ENCODE data around the gene A2M. TPM values are rescaled to one million over a fixed set of nuclear protein-coding genes. Genes with fewer than 3 reads are reported as not detected.

Gene A2M
- total RNA-seq, 1 donor from 2014 or later, result 4.2 TPM

DNA sequence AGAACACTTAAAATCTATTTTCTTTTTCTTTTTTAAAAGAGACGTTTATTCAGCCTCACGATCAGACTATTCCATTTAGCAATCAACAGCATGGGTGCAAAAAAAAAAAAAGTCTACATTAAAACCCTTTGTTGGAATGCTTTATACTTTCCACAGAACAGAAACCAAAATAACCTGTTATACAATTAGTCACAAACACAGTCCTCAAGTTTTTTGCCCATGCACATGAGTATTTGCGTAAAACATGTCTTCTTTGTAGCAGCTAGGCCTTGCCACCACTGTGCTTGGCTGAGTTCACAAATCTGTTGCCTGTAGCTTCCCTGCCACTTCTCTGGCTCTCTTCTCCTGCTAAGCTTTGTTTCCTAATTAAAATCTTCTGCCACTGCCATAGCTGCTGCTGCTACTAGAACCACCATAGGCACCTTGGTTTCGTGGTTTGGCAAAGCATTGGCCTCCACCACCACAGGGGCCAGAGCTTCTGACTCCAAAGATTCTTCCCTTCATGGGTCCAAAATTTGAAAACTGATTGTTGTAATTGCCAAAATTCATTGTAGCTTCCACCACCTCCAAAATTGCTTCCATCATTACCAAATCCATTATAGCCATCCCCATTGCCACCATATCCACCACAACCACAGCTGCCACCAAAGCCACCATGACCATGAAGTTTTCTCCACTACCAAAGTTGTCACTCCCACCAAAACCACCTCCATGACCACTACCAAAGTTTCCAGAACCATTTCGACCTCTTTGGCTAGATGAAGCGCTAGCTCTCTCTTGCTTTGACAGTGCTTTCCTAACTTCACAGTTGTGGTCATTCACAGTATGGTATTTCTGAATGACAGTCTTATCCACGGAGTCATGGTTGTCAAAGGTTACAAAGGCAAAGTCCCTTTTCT is 88.3 kb downstream of the A2M start:
- Histone ChIP-seq H3K36me3 (ENCODE audit: insufficient read depth, low read length) (no peaks in the 10 kb centered on the region), H3K4me1 (ENCODE audit: insufficient read depth, low read length) (no peaks in the 10 kb centered on the region), H4K20me1 (ENCODE audit: insufficient read depth, low read length) (no peaks in the 10 kb centered on the region), H3K4me3 (ENCODE audit: insufficient read depth, low read depth, low read length) (no peak overlapping the region), H2AFZ (ENCODE audit: low read depth, low read length) (no peak overlapping the region), H3K9ac (ENCODE audit: low read length) (no peak overlapping the region), H3K9me3 (ENCODE audit: insufficient read depth, low read depth, low read length) (no peaks in the 10 kb centered on the region), H3K79me2 (ENCODE audit: insufficient read depth, low read length) (no peaks in the 10 kb centered on the region), H3K27ac (ENCODE audit: low read depth, low read length) (no peak overlapping the region), H3K4me2 (ENCODE audit: low read length) (no peak overlapping the region), H3K27me3 (ENCODE audit: insufficient read depth, low read length) (no peaks in the 10 kb centered on the region)
- Mint-ChIP-seq H3K9me3 (ENCODE audit: unreplicated experiment) (no peaks in the 10 kb centered on the region), H3K4me1 (ENCODE audit: low read depth, unreplicated experiment) (no peaks in the 10 kb centered on the region), H3K27ac (ENCODE audit: unreplicated experiment) (no peak overlapping the region), H3K4me3 (ENCODE audit: unreplicated experiment) (no peak overlapping the region), H3K36me3 (ENCODE audit: low read depth, unreplicated experiment) (no peaks in the 10 kb centered on the region), H3K27me3 (ENCODE audit: low read depth, unreplicated experiment) (no peaks in the 10 kb centered on the region)
- no peak for TF ChIP-seq CTCF (IDR thresholded peaks at IDR 0.05; ENCODE audit: insufficient read depth, low read depth, low read length)
- no peak for TF ChIP-seq EZH2 (IDR thresholded peaks at IDR 0.05; ENCODE audit: insufficient read depth, low read length)
- FAIRE-seq, result no peak
- DNase-seq (ENCODE audit: low read depth), result no peak

DNA sequence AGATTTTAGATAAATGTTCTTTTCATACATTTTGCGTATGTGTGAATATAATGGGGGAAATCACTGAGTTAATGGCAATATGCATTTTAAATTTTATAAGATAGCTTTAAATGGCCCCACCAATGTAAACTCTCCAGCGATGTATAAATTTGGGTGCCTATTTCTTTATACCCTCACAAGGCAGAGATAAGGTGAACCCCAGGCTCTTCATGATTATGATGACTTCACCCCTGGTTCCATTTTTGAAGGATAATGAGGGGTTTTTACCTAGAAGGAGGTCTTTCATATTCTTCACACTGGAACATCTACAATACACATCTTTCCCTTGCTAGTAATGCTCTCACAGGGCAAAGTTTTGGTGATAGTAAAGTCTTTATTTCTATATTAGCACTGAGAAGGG is 91.2 kb downstream of the A2M start:
- Histone ChIP-seq H3K27ac (ENCODE audit: low read depth, low read length) (no peak overlapping the region), H4K20me1 (ENCODE audit: insufficient read depth, low read length) (no peaks in the 10 kb centered on the region), H3K9me3 (ENCODE audit: insufficient read depth, low read depth, low read length) (no peaks in the 10 kb centered on the region), H3K9ac (ENCODE audit: low read length) (no peak overlapping the region), H3K79me2 (ENCODE audit: insufficient read depth, low read length) (no peaks in the 10 kb centered on the region), H2AFZ (ENCODE audit: low read depth, low read length) (no peak overlapping the region), H3K4me3 (ENCODE audit: insufficient read depth, low read depth, low read length) (no peak overlapping the region), H3K27me3 (ENCODE audit: insufficient read depth, low read length) (no peaks in the 10 kb centered on the region), H3K36me3 (ENCODE audit: insufficient read depth, low read length) (no peaks in the 10 kb centered on the region), H3K4me1 (ENCODE audit: insufficient read depth, low read length) (no peaks in the 10 kb centered on the region), H3K4me2 (ENCODE audit: low read length) (no peak overlapping the region)
- FAIRE-seq (no peak), DNase-seq (ENCODE audit: low read depth) (no peak)
- no peaks in the 10 kb centered on the region for H3K4me1 Mint-ChIP-seq (ENCODE audit: low read depth, unreplicated experiment)
- TF ChIP-seq EZH2 (IDR thresholded peaks at IDR 0.05; ENCODE audit: insufficient read depth, low read length) (no peak), CTCF (IDR thresholded peaks at IDR 0.05; ENCODE audit: insufficient read depth, low read depth, low read length) (no peak)
- H3K27ac Mint-ChIP-seq (ENCODE audit: unreplicated experiment), result no peak overlapping the region
- H3K36me3 Mint-ChIP-seq (ENCODE audit: low read depth, unreplicated experiment), result no peaks in the 10 kb centered on the region
- no peaks in the 10 kb centered on the region for H3K9me3 Mint-ChIP-seq (ENCODE audit: unreplicated experiment)
- H3K27me3 Mint-ChIP-seq (ENCODE audit: low read depth, unreplicated experiment), result no peaks in the 10 kb centered on the region
- H3K4me3 Mint-ChIP-seq (ENCODE audit: unreplicated experiment), result no peak overlapping the region

DNA sequence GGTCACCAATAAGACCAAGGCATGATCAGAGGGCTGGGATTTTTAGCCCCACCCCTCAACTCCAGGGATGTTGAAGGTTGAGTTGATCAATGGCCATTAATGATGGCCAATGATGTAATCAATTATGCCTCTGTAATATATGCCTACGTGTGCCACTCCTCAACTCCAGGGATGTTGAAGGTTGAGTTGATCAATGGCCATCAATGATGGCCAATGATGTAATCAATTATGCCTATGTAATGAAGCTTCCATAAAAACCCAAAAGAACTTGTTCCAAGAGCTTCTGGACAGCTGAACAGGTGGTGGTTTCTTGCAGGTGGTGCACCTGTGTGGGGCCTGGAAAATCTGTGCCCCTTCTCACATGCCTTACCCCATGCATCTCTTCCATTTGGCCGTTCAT is 93.1 kb downstream of the A2M start:
- DNase-seq (ENCODE audit: low read depth), result no peak
- no peaks in the 10 kb centered on the region for H3K4me1 Mint-ChIP-seq (ENCODE audit: low read depth, unreplicated experiment)
- H3K36me3 ChIP-seq (ENCODE audit: insufficient read depth, low read length), result no peaks in the 10 kb centered on the region
- H3K9ac ChIP-seq (ENCODE audit: low read length), result no peak overlapping the region
- no peaks in the 10 kb centered on the region for H3K36me3 Mint-ChIP-seq (ENCODE audit: low read depth, unreplicated experiment)
- no peaks in the 10 kb centered on the region for H4K20me1 ChIP-seq (ENCODE audit: insufficient read depth, low read length)
- no peak overlapping the region for H2AFZ ChIP-seq (ENCODE audit: low read depth, low read length)
- H3K4me3 Mint-ChIP-seq (ENCODE audit: unreplicated experiment), result no peak overlapping the region
- no peaks in the 10 kb centered on the region for H3K4me1 ChIP-seq (ENCODE audit: insufficient read depth, low read length)
- H3K27me3 ChIP-seq (ENCODE audit: insufficient read depth, low read length), result no peaks in the 10 kb centered on the region
- TF ChIP-seq CTCF (IDR thresholded peaks at IDR 0.05; ENCODE audit: insufficient read depth, low read depth, low read length), result no peak
- no peak for TF ChIP-seq EZH2 (IDR thresholded peaks at IDR 0.05; ENCODE audit: insufficient read depth, low read length)
- H3K4me2 ChIP-seq (ENCODE audit: low read length), result no peak overlapping the region
- H3K9me3 Mint-ChIP-seq (ENCODE audit: unreplicated experiment), result peaks cover 8% of the 10 kb centered on the region
- H3K27ac ChIP-seq (ENCODE audit: low read depth, low read length), result no peak overlapping the region
- no peaks in the 10 kb centered on the region for H3K79me2 ChIP-seq (ENCODE audit: insufficient read depth, low read length)
- H3K27me3 Mint-ChIP-seq (ENCODE audit: low read depth, unreplicated experiment), result no peaks in the 10 kb centered on the region
- H3K4me3 ChIP-seq (ENCODE audit: insufficient read depth, low read depth, low read length), result no peak overlapping the region
- no peak for FAIRE-seq
- no peaks in the 10 kb centered on the region for H3K9me3 ChIP-seq (ENCODE audit: insufficient read depth, low read depth, low read length)
- H3K27ac Mint-ChIP-seq (ENCODE audit: unreplicated experiment), result no peak overlapping the region
